ENCODE measurements around the gene NHLRC4. TPM values are rescaled to one million over a fixed set of nuclear protein-coding genes. Genes with fewer than 3 reads are reported as not detected.

Gene NHLRC4
- total and polyA plus RNA-seq, 2 of the 13 experiments (the other 11 are each of a cell fraction or from before 2014, with no cell fraction given) = 0.40 to 0.59 TPM

- TF ChIP-seq ZNF329 (CRISPR knock-in tag; IDR thresholded peaks at IDR 0.05; ENCODE audit: low read depth) = 0 out of 2 replicates have a peak, but pooled peaks have one; percentile 28
- no peak for TF ChIP-seq SRF (IDR thresholded peaks at IDR 0.05; ENCODE audit: low read depth, low read length)
- TF ChIP-seq ZNF770 (CRISPR knock-in tag; IDR thresholded peaks at IDR 0.05) = peak; percentile 34; the same call in 1 of the 2 replicates
- peak; percentile 45; the same call in 1 of the 2 replicates for TF ChIP-seq POLR2G (IDR thresholded peaks at IDR 0.05; ENCODE audit: low read depth, low read length)
- peak; percentile 57 for TF ChIP-seq SP4 (CRISPR knock-in tag; IDR thresholded peaks at IDR 0.05)
- TF ChIP-seq ATF5 (CRISPR knock-in tag; IDR thresholded peaks at IDR 0.05; ENCODE audit: low read depth) = 0 out of 2 replicates have a peak, but pooled peaks have one; percentile 58
- no peak for TF ChIP-seq TFAP4 (IDR thresholded peaks at IDR 0.05; ENCODE audit: borderline replicate concordance, low read depth)
- 0 out of 2 replicates have a peak, but pooled peaks have one; percentile 29 for TF ChIP-seq ZNF44 (CRISPR knock-in tag; IDR thresholded peaks at IDR 0.05)
- peak; percentile 47 for TF ChIP-seq XRCC5 (optimal IDR thresholded peaks at IDR 0.05; ENCODE audit: low read length)
- no peak for TF ChIP-seq FOXP4 (CRISPR knock-in tag; IDR thresholded peaks at IDR 0.05)
- TF ChIP-seq ZNF24 (IDR thresholded peaks at IDR 0.05) = no peak
- 0 out of 2 replicates have a peak, but pooled peaks have one; percentile 21 for TF ChIP-seq ZNF331 (CRISPR knock-in tag; IDR thresholded peaks at IDR 0.05)
- peak; percentile 31 for TF ChIP-seq HNRNPLL (IDR thresholded peaks at IDR 0.05; ENCODE audit: low read depth, low read length, poor library complexity, severe bottlenecking)
- no peak for TF ChIP-seq TRIM24 (CRISPR knock-in tag; IDR thresholded peaks at IDR 0.05)
- TF ChIP-seq DZIP1 (CRISPR knock-in tag; IDR thresholded peaks at IDR 0.05) = no peak
- no peak for TF ChIP-seq ZNF704 (CRISPR knock-in tag; IDR thresholded peaks at IDR 0.05; ENCODE audit: borderline replicate concordance)
- TF ChIP-seq KMT2A (CRISPR knock-in tag; IDR thresholded peaks at IDR 0.05) = 0 out of 2 replicates have a peak, but pooled peaks have one; percentile 25
- peak; percentile 78 for TF ChIP-seq GABPA (IDR thresholded peaks at IDR 0.05; ENCODE audit: low read depth, low read length)
- TF ChIP-seq GABPA (CRISPR knock-in tag; IDR thresholded peaks at IDR 0.05; ENCODE audit: low read depth) = peak; percentile 52
Measured at GRCh38 chr16:569445-570254, 2.8 kb downstream of the NHLRC4 start, which contains the start of gene PIGQ (continued).
